Ascending aorta (tissue), 2 donors: ENCODE measurements around the gene NEU2. TPM values are rescaled to one million over a fixed set of nuclear protein-coding genes. Genes with fewer than 3 reads are reported as not detected.

Source experiments
- DNase-seq, 2 donors: peaks; one replicate each; pipeline ENCODE4 v3.0.0-alpha.2; 2019; ENCODE audit warnings: low spot score in 2 of 2
- H3K27ac ChIP-seq, 2 donors: fragments of 200-600 bp; sonication (generic); one replicate each; pipeline ENCODE4 v1.5.1; 2016 to 2017; ENCODE audit warnings: mild to moderate bottlenecking in 1 of 2
- H3K27me3 ChIP-seq: fragments of 200-600 bp; sonication (generic); one replicate; pipeline ENCODE4 v1.5.1; 2017
- H3K36me3 ChIP-seq, 2 donors: fragments of 200-600 bp; sonication (generic); one replicate each; pipeline ENCODE4 v1.5.1; 2016
- H3K4me1 ChIP-seq, 2 donors: fragments of 200-600 bp; sonication (generic); one replicate each; pipeline ENCODE4 v1.5.1; 2016 to 2017; ENCODE audit warnings: mild to moderate bottlenecking in 1 of 2
- H3K4me3 ChIP-seq, 2 donors: fragments of 200-600 bp; sonication (generic); one replicate each; pipeline ENCODE4 v1.5.1; 2016 to 2017; ENCODE audit warnings: mild to moderate bottlenecking in 1 of 2
- H3K9me3 ChIP-seq, 2 donors: fragments of 200-600 bp; sonication (generic); one replicate each; pipeline ENCODE4 v1.5.1; 2016
- CTCF ChIP-seq, 3 experiments: fragments of 200-600 bp in 2 of 3; fragments of 450-650 bp in 1 of 3; sonication (generic) in 2 of 3; IDR thresholded peaks; one replicate each; pipeline ENCODE4 v1.5.1; 2016 to 2019; ENCODE audit warnings: antibody characterized with exemption in 3 of 3, mild to moderate bottlenecking in 1 of 3, moderate library complexity in 1 of 3
- intact Hi-C: fragments of 100-400 bp; cut with DNase I; formaldehyde crosslinking; loops from one replicate; pipeline ENCODE4 v1.15.1; 2023
- total RNA-seq: library from RNA; depleted of rRNA; stranded (reverse); fragments of >200 nt; gene quantifications from one replicate; pipeline ENCODE4 v1.1.0, GENCODE V29; 2016

Gene NEU2
- total RNA-seq, 1 donor from 2014 or later: not detected

- no peak for DNase-seq
- H3K27me3 ChIP-seq: no peaks in the 10 kb centered on the region
- TF ChIP-seq CTCF (IDR thresholded peaks at IDR 0.05): no peak
- intact Hi-C loops: no loop called here
- no peaks in the 10 kb centered on the region for H3K9me3 ChIP-seq
- H3K4me1 ChIP-seq: no peaks in the 10 kb centered on the region
- H3K4me3 ChIP-seq: no peak overlapping the region
- H3K36me3 ChIP-seq: no peaks in the 10 kb centered on the region
- no peak overlapping the region for H3K27ac ChIP-seq
These were observed 12.6 kb downstream of the NEU2 start for GRCh38 chr2:233044974-233045605.

GRCh38 chr2:233047206-233047605, 14.7 kb downstream of the NEU2 start:
- no peak for TF ChIP-seq CTCF (IDR thresholded peaks at IDR 0.05)
- Histone ChIP-seq H3K4me1 (peaks cover 0 to 3% of the 10 kb centered on the region in 2 donors), H3K27ac (no peak overlapping the region), H3K9me3 (no peaks in the 10 kb centered on the region), H3K4me3 (no peak overlapping the region), H3K27me3 (no peaks in the 10 kb centered on the region), H3K36me3 (no peaks in the 10 kb centered on the region)
- no peak for DNase-seq
- intact Hi-C loops: no loop called here

- no peak overlapping the region for H3K4me3 ChIP-seq
- H3K4me1 ChIP-seq: peaks cover 0 to 3% of the 10 kb centered on the region in 2 donors
- H3K9me3 ChIP-seq: no peaks in the 10 kb centered on the region
- H3K27ac ChIP-seq: no peak overlapping the region
- no peak for DNase-seq
- no peaks in the 10 kb centered on the region for H3K36me3 ChIP-seq
- intact Hi-C loops: no loop called here
- no peaks in the 10 kb centered on the region for H3K27me3 ChIP-seq
- TF ChIP-seq CTCF (IDR thresholded peaks at IDR 0.05): no peak
These were observed 15.2 kb downstream of the NEU2 start for GRCh38 chr2:233047667-233048066.

GRCh38 chr2:233048569-233049193, 16.2 kb downstream of the NEU2 start:
- intact Hi-C loops: no loop called here
- no peak for DNase-seq
- H3K27me3 ChIP-seq: no peaks in the 10 kb centered on the region

GRCh38 chr2:233049194-233049761, 16.8 kb downstream of the NEU2 start:
- TF ChIP-seq CTCF (IDR thresholded peaks at IDR 0.05): no peak
- no peak for DNase-seq
- Histone ChIP-seq H3K27me3 (no peaks in the 10 kb centered on the region), H3K27ac (no peak overlapping the region), H3K4me1 (peaks cover 0 to 3% of the 10 kb centered on the region in 2 donors), H3K9me3 (no peaks in the 10 kb centered on the region), H3K36me3 (no peaks in the 10 kb centered on the region), H3K4me3 (no peak overlapping the region)
- intact Hi-C loops: no loop called here

More at GRCh38 chr2:233048569-233049193, 16.2 kb downstream of the NEU2 start:
- H3K27ac ChIP-seq: no peak overlapping the region
- no peaks in the 10 kb centered on the region for H3K36me3 ChIP-seq
- no peak for TF ChIP-seq CTCF (IDR thresholded peaks at IDR 0.05)
- no peaks in the 10 kb centered on the region for H3K9me3 ChIP-seq
- H3K4me1 ChIP-seq: peaks cover 0 to 3% of the 10 kb centered on the region in 2 donors
- no peak overlapping the region for H3K4me3 ChIP-seq
